ENCODE results near the gene SPRR2E. TPM values are rescaled to one million over a fixed set of nuclear protein-coding genes. Genes with fewer than 3 reads are reported as not detected.
"Not testable (repeated sequence)": the region's sequence is repeated elsewhere in the genome, so short reads cannot be mapped to it uniquely, and the experiment has no call there.

The SPRR2E gene
- polyA plus RNA-seq, 1 experiment, result not detected

GRCh38 chr1:153070243-153070642 lies 24.1 kb downstream of the SPRR2E start:
- Histone ChIP-seq H3K9me3 (ENCODE audit: control insufficient read depth, insufficient read depth, low read length) (no peaks in the 10 kb centered on the region), H3K27ac (ENCODE audit: low read depth, low read length) (no peak overlapping the region), H3K27me3 (ENCODE audit: control insufficient read depth, insufficient read depth, low read length) (no peaks in the 10 kb centered on the region), H3K4me3 (ENCODE audit: low read depth, low read length) (no peak overlapping the region)
- no peak for DNase-seq (ENCODE audit: low read depth, low spot score)
- CTCF ChIA-PET, result no interaction called here
- POLR2A ChIA-PET, result no interaction called here
- no peak for TF ChIP-seq CTCF (IDR thresholded peaks at IDR 0.05; ENCODE audit: low read depth, low read length)

- ChIA-PET POLR2A (no interaction called here), CTCF (interaction anchor here (0.6 kb wide), 1 partner anchor 69 kb away, joined by 5 read pairs; no protein-coding TSS in a partner anchor)
- Histone ChIP-seq H3K4me3 (ENCODE audit: low read depth, low read length) (no peak overlapping the region), H3K27ac (ENCODE audit: low read depth, low read length) (no peak overlapping the region), H3K9me3 (ENCODE audit: control insufficient read depth, insufficient read depth, low read length) (no peaks in the 10 kb centered on the region), H3K27me3 (ENCODE audit: control insufficient read depth, insufficient read depth, low read length) (no peaks in the 10 kb centered on the region)
- no peak for DNase-seq (ENCODE audit: low read depth, low spot score)
- no peak for TF ChIP-seq CTCF (IDR thresholded peaks at IDR 0.05; ENCODE audit: low read depth, low read length)
Measured at GRCh38 chr1:153058826-153059784, 35.2 kb downstream of the SPRR2E start.

- Histone ChIP-seq H3K4me3 (ENCODE audit: low read depth, low read length) (no peak overlapping the region), H3K27ac (ENCODE audit: low read depth, low read length) (no peak overlapping the region), H3K9me3 (ENCODE audit: control insufficient read depth, insufficient read depth, low read length) (no peaks in the 10 kb centered on the region), H3K27me3 (ENCODE audit: control insufficient read depth, insufficient read depth, low read length) (no peaks in the 10 kb centered on the region)
- no peak for TF ChIP-seq CTCF (IDR thresholded peaks at IDR 0.05; ENCODE audit: low read depth, low read length)
- ChIA-PET POLR2A (no interaction called here), CTCF (no interaction called here)
- no peak for DNase-seq (ENCODE audit: low read depth, low spot score)
Measured at GRCh38 chr1:153058154-153058553, 36.2 kb downstream of the SPRR2E start.

- H3K27ac ChIP-seq (ENCODE audit: low read depth, low read length), result no peak within 1 kb of the TSS
- no peak for TF ChIP-seq CTCF (IDR thresholded peaks at IDR 0.05; ENCODE audit: low read depth, low read length)
- no peaks in the 10 kb centered on the region for H3K27me3 ChIP-seq (ENCODE audit: control insufficient read depth, insufficient read depth, low read length)
- POLR2A ChIA-PET, result no interaction called here
- no peaks in the 10 kb centered on the region for H3K9me3 ChIP-seq (ENCODE audit: control insufficient read depth, insufficient read depth, low read length)
- CTCF ChIA-PET, result no interaction called here
- no peak for DNase-seq (ENCODE audit: low read depth, low spot score)
- no peak within 1 kb of the TSS for H3K4me3 ChIP-seq (ENCODE audit: low read depth, low read length)
Measured at GRCh38 chr1:153057375-153057774, 37.0 kb downstream of the SPRR2E start, which contains the start of gene SPRR2A. Gene SPRR2A, minus strand, starts transcription at chr1:153057512. Its CDS starts 777 bp downstream, at chr1:153056735.

GRCh38 chr1:153056111-153056510 lies 38.2 kb downstream of the SPRR2E start:
- CTCF ChIA-PET, POLR2A ChIA-PET: not testable (repeated sequence)

More at GRCh38 chr1:153056111-153056510, 38.2 kb downstream of the SPRR2E start:
- not testable (repeated sequence) for H3K27me3 ChIP-seq (ENCODE audit: control insufficient read depth, insufficient read depth, low read length); H3K9me3 ChIP-seq (ENCODE audit: control insufficient read depth, insufficient read depth, low read length); DNase-seq (ENCODE audit: low read depth, low spot score); H3K4me3 ChIP-seq (ENCODE audit: low read depth, low read length); H3K27ac ChIP-seq (ENCODE audit: low read depth, low read length)
